HG03521 (cell line): Measurements from ENCODE around the gene SNHG17.
"Not testable (repeated sequence)": the region's sequence is repeated elsewhere in the genome, so short reads cannot be mapped to it uniquely, and the experiment has no call there.

ENCODE experiments used
- ATAC-seq: cut with Tn5 transposase; IDR thresholded peaks from one replicate; pipeline ENCODE4 v1.9.1; 2021; ENCODE audit warnings: mild to moderate bottlenecking, moderate library complexity; ENCODE audit not compliant: unreplicated experiment

Gene SNHG17

DNA sequence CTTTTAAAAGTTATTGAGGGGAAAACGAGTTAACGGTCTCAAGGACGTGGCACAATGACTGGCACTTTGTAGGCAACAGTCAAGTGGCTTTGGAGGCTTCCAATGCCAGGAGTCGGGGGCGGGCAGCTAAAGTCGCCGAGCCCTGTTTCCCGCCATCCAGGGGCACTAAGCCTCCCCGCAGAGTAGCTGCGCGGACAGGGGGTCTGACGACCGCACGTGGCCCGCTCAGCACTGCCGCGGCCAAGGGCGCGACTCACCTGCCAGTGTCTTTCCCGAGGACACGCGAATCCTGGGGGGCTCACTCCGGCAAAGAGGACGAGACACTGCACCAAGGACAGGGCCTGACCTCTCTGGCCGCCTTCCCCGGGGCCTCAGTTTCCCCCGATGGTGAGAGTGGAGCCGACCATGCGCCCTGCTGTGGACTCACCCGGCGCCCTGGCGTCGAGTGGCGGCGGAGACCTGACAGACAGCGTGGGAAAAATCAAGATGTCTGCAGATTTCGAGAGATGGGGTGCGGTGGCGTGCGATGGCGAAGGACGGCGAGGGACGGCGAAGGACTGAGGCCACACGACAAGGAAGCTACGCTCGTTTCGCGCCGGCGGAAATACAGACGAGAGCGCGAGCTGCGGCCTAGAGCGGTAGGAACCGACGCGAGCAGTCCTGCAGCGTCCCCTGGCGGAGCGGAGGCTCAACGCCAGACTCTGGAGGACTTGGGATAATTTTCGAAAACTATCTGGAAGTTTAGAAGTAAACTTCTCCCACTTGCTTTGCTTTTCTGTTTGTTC, at the start of gene SNHG17:
TSS of gene SNHG17 (minus strand) at position 559 of the 785 bp plus-strand sequence.
- peak; percentile 71 for ATAC-seq

DNA sequence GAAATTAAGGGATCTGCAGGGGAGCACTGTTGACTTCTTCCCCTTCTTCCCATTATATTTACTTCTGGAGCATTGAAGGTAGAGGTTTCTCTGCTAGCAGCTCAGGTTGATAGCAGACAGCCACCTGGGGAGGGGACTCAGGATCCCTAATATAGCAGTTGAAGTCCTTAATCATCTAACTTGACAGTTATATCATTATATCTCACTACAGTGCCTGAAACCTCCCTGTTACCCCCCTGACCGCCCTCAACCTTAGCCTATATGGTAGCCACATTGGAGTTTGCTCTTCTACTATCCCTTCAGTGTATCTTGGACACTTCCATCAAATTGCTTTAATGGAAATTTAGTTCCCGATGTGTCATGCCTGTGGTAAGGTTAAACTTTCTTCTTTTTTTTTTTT, 44.5 kb upstream of the SNHG17 start:
- no peak for ATAC-seq

DNA sequence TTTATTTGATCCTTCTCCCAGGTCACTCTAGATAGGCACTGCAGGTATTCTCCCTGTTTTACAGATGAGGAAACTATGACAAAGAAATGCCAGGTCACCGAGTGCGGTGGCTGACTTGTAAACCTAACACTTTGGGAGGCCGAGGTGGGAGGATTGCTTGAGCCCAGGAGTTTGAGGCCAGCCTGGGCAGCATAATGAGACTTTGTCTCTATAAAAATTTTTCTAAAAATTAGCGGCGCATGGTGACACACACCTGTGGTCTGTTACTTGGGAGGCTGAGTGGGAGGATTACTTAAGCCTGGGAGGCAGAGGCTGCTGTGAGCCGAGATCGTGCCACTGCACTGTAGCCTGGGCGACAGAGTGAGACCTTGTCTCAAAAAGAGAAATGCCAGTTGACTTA, 42.6 kb upstream of the SNHG17 start:
- no peak for ATAC-seq

DNA sequence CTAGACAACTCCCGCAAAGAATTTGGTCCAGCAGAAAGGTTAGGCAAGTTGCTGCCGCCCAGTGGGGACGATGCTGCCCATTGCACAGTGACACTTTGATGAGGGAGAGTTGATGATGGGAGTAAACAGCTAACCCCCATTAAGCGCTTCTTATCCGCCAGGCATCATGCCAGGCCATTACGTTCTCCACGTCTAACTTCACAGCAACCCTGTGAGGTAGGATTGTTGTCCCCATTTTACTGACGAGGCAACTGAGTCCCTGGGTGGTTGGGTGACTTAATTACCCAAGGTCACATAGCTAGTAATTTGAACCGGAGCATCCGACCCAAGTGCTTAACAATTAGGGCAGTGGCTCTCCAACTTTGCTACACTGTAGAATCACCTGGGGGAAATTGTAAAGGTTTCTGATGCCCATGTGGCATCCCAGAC, 38.3 kb upstream of the SNHG17 start:
- ATAC-seq, result no peak

DNA sequence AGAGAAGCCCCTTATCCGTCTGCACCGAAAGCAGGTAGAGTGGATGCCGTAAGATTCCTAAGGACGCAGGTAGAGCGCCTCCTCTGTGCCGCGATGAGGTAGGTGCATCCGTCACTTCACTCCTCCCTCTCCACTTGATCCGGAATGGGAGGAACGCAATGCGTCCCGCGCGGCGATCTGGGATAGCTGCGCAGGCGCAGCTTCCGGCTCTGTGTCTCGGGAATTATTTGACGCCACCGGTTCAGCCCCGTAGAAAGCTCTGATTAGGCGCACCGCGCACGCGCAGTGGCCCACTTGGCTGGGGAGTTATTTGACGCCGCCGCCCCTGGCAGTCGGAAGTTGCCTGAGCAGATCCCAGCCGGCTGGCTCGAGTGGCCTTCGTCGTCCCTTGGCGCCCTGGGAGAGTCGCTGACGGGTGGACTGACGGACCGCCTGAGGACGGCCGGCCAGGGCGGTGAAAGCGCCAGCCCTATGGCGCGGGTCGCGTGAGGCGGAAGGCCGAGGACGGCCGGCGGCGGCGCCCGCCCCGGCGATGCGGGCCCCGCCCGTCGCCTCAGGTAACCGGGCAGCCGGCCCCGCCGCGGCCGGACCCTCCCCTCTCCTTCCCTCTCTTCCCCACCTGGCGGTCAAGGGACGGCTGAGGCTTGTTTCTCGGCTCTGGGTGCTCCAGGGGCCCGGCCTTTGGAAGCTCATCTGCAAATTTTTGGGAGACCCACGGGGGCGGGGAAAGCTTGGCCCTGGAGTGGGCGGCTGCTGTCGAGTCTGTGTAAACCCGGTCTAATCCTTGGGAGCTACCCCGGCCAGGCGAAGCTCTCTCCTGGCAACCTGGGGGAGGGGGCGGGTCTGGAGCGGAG, 37.6 kb upstream of the SNHG17 start, which contains the start of gene RALGAPB:
TSS of gene RALGAPB (plus strand) at position 331 of the 854 bp plus-strand sequence. CDS start 15,590 bp downstream, outside the sequence.
- peak; percentile 87 for ATAC-seq

DNA sequence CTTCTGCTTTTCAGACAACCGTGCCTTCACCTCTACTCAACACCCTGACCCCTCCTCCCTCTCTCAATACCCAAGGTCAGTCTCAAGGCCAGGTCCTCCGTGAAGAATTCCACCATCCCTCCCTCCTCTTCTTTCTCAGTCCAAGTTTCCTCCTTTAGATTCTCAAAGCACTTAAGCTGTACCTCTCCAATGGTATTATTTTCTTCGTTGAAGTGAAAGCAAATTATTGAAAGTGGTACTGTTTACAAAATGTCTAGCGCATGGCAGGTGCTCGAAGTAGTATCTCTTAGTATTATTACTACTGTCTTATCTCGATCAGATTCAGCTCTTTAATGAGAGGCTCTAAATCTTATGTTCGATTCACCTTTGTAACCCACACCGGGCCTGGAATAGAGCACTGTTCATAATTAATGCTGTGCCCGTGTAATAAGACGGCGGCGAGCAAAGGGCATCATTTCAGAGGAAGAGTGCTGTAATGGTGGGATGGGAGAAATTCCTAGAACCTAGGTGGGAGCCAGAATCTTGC, 36.9 kb upstream of the SNHG17 start:
- ATAC-seq, result no peak

DNA sequence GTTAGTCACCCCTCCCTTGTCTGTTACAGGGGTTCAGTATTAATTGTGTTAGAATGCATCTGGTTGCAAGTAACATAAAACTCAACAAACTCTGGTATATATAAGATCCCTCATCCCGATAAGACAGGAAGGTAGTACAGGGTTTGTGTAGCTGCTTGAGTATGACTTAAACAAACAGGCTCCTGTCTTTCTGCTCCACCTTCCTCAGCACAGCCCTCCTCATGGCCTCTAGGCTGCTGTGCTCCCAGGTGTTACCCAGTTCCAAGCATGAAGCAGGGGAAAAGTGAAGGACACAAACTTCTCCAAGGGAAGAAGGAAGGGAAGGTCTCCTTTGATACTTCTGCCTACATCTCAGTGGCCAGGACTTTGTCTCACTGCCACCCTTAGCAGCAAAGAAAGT, 36.1 kb upstream of the SNHG17 start:
- no peak for ATAC-seq

DNA sequence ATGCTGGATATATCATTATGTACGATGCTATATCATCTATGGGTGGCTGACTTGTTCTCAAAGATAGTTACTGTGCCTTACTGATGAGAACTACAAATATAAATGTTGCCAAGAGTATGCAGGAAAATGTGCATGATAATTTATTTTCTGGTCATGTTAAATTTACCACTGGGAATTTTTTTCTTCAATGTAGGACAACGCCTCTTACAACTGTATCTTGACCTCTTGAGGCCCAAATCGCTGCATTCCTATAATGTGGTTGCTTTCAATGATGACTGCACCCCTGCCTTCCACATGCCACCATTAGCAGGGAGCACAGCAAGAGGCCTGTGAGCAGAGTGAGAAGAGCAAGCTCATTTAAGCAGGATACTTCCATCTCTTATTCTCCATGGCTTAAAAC, 31.9 kb upstream of the SNHG17 start:
- ATAC-seq, result no peak

DNA sequence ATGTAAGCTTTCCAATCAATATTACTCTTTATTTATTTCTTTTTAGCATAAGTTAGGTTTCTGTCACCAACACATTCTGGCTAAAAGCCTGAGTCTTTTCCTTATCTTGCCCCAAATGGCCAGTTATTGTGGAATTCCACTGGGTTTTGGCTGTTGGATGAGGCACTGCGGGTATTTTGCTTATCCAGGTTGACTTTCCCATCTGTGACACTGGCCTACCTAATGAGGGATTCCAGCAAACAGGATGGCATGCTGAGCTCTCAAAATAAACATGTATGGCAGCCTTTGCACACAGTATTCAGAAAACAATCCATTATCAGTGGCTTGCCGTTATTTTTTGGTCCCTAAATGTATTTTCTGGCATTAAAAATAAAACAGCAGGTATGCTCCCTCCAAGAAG, 31.0 kb upstream of the SNHG17 start:
- no peak for ATAC-seq

DNA sequence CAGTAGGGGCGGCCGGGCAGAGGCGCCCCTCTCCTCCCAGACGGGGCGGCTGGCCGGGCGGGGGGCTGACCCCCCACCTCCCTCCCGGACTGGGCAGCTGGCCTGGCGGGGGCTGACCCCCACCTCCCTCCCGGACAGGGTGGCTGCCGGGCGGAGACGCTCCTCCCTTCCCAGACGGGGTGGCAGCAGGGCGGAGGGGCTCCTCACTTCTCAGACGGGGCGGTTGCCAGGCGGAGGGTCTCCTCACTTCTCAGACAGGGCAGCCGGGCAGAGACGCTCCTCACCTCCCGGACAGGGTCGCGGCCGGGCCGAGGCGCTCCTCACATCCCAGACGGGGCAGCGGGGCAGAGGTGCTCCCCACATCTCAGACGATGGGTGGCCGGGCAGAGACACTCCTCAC, 26.4 kb upstream of the SNHG17 start:
- ATAC-seq, result not testable (repeated sequence)

DNA sequence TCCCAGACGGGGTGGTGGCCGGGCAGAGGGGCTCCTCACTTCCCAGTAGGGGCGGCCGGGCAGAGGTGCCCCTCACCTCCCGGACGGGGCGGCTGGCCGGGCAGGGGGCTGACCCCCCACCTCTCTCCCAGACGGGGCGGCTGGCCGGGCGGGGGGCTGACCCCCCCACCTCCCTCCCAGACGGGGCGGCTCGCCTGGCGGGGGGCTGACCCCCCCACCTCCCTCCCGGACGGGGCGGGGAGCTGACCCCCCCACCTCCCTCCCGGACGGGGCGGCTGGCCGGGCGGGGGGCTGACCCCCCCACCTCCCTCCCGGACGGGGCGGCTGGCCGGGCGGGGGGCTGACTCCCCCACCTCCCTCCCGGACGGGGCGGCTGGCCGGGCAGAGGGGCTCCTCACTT, 26.0 kb upstream of the SNHG17 start:
- ATAC-seq, result not testable (repeated sequence)

DNA sequence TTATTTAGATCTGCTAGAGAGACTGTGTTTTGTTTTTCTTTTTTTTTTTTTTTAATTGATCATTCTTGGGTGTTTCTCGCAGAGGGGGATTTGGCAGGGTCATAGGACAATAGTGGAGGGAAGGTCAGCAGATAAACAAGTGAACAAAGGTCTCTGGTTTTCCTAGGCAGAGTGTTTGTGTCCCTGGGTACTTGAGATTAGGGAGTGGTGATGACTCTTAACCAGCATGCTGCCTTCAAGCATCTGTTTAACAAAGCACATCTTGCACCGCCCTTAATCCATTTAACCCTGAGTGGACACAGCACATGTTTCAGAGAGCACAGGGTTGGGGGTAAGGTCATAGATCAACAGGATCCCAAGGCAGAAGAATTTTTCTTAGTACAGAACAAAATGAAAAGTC, 25.5 kb upstream of the SNHG17 start:
- not testable (repeated sequence) for ATAC-seq

DNA sequence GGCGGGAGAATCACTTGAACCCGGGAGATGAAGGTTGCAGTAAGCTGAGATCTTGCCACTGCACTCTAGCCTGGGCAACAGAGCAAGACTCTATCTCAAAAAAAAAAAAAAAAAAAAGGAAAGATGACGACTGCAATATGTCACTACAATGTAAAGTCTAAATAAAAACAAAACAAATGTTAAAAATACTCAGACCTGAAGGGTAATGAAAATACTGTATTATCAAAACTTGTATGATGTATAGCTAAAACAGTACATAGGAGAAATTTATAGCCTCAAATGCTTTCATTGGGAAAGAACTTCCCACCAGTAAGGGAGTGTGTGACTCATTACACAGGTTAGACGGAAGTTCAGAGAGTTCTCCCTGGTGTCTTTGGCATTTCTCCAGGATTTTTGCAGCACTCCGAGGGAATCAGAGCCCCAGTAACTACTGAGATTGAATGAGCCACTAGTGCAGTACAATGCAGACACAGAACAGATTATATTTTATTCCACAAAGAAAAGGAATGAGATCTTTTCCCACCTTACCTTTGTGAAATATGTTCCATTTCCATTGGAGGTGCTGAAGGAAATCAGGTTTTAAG, 25.0 kb upstream of the SNHG17 start:
- no peak for ATAC-seq

DNA sequence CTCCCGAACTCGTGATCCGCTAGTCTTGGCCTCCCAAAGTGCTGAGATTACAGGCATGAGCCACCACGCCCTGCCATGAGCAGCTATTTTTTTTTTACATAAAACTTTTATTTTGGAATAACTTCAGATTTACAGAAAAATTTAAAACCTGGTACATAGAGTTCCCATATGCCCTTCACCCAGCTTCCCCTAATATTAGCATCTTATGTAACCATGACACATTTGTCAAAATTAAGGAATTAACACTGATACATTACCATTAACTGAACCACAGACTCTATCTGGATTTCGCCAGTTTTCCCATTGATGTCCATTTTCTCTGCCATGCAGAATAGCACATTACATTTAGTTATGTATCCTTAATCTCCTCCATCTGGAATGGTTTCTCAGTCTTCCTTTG, 23.2 kb upstream of the SNHG17 start:
- ATAC-seq, result no peak

DNA sequence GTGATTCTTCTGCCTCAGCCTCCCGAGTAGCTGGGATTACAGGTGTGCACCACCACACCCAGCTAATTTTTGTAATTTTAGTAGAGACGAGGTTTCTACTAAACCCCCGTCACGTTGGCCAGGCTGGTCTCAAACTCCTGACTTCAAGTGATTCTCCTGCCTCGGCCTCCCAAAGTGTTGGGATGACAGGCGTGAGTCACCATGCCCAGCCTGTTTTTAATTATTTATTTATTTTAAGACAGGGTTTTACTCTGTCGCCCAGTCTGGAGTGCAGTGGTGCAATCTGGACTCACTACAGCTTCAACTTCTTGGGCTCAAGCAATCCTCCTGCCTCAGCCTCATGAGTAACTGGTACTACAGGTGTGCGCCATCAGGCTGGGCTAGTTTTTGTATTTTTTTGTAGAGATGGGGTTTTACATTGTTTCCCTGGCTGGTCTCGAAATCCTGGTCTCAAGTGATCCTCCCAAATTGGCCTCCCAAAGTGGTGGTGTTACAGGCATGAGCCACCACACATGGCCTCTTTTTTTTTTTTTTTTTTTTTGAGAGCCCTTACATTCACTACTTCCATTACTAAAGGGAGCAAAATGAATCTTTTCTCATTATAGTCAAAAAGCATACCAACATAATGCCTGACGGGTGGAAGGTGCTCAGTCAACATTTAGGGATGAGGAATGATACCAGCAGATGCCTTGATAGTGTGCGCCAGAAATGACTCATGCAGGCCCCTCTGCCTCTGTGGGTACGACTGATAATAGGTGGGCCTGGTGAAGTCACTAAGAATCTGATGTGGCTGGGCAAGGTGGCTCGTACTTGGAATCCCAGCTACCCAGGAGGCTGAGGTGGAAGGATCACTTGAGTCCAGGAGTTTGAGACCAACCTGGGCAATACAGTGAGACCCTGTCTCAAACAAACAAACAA, 19.7 kb upstream of the SNHG17 start:
- ATAC-seq, result no peak

DNA sequence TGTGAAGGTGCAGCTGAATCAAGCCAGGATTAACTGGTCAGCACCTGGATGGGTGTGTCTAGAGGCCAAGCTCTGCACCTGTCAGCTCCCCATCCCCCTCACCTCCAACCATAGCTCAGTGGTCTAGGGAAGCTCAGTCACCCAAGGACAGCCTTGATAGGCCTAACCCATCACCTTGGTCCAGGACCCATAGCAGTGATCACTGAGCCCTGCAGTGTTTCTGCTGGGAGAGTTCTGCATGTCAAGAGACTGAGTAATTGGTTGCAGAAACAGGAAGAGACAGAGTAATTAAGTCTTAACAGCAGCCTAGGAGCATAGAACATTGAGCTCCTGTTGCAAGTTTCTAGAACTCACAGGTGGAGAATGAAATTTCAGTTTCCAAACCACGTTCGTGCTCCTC, 18.8 kb upstream of the SNHG17 start:
- ATAC-seq, result no peak

DNA sequence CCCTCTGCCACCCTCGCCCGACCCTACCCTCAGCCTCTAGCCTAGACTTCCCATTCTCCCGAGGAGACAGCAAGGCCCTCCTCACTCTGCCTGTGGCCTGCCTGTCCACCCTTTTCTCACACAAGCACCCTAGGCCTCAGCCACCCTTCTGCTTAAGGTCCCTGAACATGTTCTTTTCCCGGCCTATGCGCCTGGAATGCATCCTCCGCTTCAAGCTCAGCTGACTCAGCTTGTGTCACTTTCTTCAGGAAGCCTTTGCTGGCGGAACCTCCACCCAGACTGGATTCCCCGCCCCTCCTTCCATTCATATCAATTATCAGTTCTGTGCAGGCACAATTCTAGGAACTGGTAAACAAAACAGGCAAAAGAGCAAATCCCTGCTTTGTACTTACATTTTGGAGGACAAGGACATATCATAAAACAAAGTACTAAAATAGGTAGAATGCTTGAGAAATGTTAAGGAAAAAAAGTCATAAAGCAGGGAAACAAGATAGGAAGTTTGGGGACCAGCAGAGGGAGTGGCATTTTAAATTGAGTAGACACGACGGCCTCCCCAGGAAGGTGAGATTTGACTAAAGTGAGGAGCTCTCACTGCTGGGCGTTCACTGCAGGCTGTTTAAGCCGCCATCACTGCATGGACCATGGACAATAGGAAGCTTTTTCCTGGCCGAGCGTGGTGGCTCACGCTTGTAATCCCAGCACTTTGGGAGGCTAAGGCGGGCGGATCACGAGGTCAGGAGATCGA, 17.9 kb upstream of the SNHG17 start:
- ATAC-seq, result no peak

DNA sequence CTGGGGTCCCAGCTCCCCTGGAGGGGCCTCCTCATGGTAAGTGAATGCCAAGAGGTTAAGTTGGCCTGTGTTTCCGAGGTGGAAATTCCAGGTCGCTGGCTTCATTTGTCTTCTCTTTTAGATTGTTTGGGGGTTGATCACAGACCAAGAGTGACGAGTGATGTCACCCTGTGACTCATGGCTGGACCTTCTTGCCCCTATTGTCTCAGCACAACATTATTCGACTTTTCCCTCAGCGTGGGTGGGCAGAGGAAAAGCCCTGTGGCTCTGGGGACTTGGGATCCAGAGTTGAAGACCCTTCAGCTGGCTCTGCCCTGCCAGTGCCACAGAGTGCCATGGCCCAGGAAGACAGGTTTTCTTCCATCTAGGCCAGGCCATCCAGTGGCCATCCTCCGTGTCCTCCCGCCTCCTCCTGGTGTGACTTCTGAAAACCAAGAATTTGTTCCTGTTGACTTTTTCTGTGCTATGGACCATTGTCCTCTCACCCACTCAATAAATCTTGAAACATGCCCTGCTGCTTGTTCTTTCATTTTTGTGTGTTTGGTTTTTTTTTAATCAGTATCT, 15.4 kb upstream of the SNHG17 start:
- no peak for ATAC-seq

DNA sequence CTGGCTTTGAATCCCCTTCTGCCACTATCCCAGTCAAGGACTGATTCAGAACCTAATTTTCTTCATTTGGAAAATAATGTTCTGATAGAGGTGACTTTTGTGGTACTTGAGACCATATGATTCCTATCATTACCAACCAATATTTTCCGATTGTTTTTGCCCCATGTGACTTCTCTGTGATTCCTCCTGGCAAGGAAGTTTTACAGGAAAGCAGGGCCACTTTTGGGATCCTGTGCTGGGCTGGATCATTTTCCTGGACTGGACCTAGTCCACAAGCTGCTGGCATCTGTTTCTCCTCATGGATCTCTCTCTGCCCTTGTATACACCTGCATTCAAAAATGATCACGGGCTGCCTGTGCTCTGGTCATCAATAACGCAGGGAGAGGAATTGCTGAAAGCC, 13.9 kb upstream of the SNHG17 start:
- no peak for ATAC-seq
